Calu3 (cell line): Measurements from ENCODE around the gene PSMB7. TPM values are rescaled to one million over a fixed set of nuclear protein-coding genes. Genes with fewer than 3 reads are reported as not detected.

Source experiments
- BruUV-seq: library from RNA; stranded (reverse); fragments of 400-500 nt; replicated peaks from 2 replicates; lab custom pipeline; 2021; lab: Mats Ljungman, UMichigan
- CTCF ChIA-PET: fragments of 300-600 bp; sonication (Branson Sonifier 250); formaldehyde crosslinking; loops from one replicate; lab custom pipeline; 2022; ENCODE audit warnings: antibody characterized with exemption; lab: Charles Lee
- DNase-seq: peaks from one replicate; pipeline ENCODE4 v3.0.0; 2022
- H3K27ac Mint-ChIP-seq: one replicate; pipeline ENCODE4 v1.8.0; 2022; ENCODE audit warnings: mixed read lengths; ENCODE audit not compliant: unreplicated experiment
- H3K27me3 Mint-ChIP-seq: one replicate; pipeline ENCODE4 v1.8.0; 2022; ENCODE audit warnings: mixed read lengths; ENCODE audit not compliant: unreplicated experiment
- H3K36me3 Mint-ChIP-seq: one replicate; pipeline ENCODE4 v1.8.0; 2022; ENCODE audit warnings: mild to moderate bottlenecking, moderate library complexity, mixed read lengths; ENCODE audit not compliant: insufficient read depth, unreplicated experiment
- H3K4me1 Mint-ChIP-seq: one replicate; pipeline ENCODE4 v1.8.0; 2022; ENCODE audit warnings: mild to moderate bottlenecking, low read depth, mixed read lengths; ENCODE audit not compliant: unreplicated experiment
- H3K4me3 Mint-ChIP-seq: one replicate; pipeline ENCODE4 v1.8.0; 2022; ENCODE audit warnings: mild to moderate bottlenecking, low read depth, moderate library complexity, mixed read lengths; ENCODE audit not compliant: unreplicated experiment
- H3K9me3 Mint-ChIP-seq: one replicate; pipeline ENCODE4 v1.8.0; 2022; ENCODE audit warnings: low read depth, mixed read lengths; ENCODE audit not compliant: unreplicated experiment
- intact Hi-C: fragments of 100-400 bp; cut with micrococcal nuclease; formaldehyde crosslinking; loops from one replicate; pipeline ENCODE4 v1.10.0; 2022; ENCODE audit not compliant: unreplicated experiment
- total RNA-seq: library from RNA; stranded (reverse); gene quantifications from 2 replicates; pipeline ENCODE4 v1.2.3, GENCODE V29; 2022
- TF ChIP-seq, protein P1 (sequence below): fragments of 200-600 bp; IDR thresholded peaks from one replicate; pipeline ENCODE4 v1.8.0; 2022; ENCODE audit warnings: antibody characterized with exemption; ENCODE audit not compliant: unreplicated experiment

Gene PSMB7
- total RNA-seq, 1 experiment from 2014 or later: 137 TPM

DNA sequence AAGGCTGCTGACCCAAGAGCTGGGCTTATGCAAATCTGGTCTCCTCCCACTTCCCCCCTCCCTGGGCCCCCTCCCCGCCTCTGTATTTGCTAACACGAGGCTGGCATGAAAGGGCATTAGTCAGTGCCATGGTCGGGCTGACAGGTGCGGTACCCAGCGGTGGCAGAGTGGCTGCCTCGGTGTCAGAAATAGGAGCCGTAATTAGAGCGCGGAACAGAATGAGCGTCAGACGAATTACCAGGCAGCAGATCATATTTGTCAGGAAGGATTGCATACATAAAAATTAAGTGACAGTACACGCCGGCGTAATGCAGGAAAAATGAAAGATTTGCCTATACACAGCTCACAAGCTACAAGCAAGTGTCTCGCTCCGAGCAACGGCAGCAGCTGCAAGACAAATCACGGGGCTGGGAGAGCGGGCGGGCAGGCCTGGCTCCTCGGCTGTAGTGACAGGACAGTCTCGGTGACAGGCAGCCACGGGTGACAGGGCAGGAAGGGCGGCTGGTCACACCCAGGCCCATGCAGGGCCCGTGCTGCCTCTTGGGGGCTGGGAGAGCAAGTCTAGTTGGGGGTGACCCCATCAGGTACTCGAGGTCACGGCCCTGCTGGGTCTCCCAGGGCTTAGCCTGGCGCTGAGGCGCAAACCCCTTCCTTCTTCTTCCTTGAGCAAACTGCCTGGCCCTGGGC is 85.1 kb downstream of the PSMB7 start:
- TF ChIP-seq, protein P1, sequence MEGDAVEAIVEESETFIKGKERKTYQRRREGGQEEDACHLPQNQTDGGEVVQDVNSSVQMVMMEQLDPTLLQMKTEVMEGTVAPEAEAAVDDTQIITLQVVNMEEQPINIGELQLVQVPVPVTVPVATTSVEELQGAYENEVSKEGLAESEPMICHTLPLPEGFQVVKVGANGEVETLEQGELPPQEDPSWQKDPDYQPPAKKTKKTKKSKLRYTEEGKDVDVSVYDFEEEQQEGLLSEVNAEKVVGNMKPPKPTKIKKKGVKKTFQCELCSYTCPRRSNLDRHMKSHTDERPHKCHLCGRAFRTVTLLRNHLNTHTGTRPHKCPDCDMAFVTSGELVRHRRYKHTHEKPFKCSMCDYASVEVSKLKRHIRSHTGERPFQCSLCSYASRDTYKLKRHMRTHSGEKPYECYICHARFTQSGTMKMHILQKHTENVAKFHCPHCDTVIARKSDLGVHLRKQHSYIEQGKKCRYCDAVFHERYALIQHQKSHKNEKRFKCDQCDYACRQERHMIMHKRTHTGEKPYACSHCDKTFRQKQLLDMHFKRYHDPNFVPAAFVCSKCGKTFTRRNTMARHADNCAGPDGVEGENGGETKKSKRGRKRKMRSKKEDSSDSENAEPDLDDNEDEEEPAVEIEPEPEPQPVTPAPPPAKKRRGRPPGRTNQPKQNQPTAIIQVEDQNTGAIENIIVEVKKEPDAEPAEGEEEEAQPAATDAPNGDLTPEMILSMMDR: no peak
- Mint-ChIP-seq H3K27ac (no peak overlapping the region), H3K36me3 (peaks cover 21% of the 10 kb centered on the region), H3K4me1 (no peaks in the 10 kb centered on the region), H3K4me3 (no peak overlapping the region), H3K9me3 (no peaks in the 10 kb centered on the region), H3K27me3 (no peaks in the 10 kb centered on the region)
- intact Hi-C loops: no loop called here
- BruUV-seq: no TSS peak
- no peak for DNase-seq
- CTCF ChIA-PET: no interaction called here

DNA sequence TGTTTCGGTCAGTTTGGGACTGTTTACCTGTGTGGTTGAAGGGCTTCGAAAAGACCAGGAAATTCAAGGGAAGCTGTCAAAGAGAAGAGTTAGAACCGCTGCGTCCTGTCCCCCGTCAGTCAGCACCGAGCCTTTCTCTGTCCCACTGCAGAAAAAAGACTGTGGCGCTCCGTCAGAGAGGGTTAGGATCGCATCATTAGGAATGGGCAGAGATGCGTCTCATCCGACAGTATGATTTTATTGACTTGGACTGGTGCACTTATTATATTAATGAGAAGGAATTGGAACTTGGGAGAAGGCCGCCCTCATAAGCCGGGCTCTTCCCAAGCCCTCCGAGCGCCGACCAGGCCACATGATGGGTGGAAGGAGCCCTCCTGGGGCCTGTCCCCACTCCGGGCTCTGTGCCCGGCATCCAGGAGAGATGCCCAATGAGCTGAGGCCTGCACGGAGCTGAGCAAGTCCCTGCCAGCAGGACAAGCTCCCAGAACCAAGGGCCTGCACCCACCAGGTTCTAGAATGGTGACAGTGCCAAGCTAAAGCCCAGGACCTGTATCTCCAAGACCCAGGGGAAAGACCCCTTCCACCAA is 85.9 kb downstream of the PSMB7 start:
- Mint-ChIP-seq H3K4me3 (no peak overlapping the region), H3K9me3 (no peaks in the 10 kb centered on the region), H3K36me3 (peaks cover 21% of the 10 kb centered on the region), H3K27ac (no peak overlapping the region), H3K4me1 (no peaks in the 10 kb centered on the region), H3K27me3 (no peaks in the 10 kb centered on the region)
- DNase-seq: no peak
- CTCF ChIA-PET: no interaction called here
- TF ChIP-seq, protein P1: no peak
- intact Hi-C loops: no loop called here
- no TSS peak for BruUV-seq

DNA sequence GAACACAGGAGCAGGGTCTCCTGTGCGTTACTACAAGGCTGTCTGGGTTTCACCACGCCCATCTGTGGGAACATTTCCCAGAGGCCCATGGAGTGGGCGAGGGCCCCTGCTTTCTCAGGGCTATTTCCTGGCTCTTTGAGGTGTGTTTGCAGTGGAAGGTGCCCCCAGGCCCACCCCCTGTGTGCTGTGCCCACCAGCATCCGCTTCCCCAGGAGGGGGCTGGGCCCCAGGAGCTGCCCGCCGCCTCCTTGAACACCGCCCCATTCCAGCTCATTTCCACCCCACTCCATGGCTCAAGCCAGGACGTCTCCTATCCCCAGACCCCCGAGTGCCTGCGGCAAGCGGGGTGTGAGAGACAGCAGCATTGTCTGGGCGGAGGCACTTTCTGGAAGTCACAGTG is 87.0 kb downstream of the PSMB7 start:
- TF ChIP-seq, protein P1: no peak

DNA sequence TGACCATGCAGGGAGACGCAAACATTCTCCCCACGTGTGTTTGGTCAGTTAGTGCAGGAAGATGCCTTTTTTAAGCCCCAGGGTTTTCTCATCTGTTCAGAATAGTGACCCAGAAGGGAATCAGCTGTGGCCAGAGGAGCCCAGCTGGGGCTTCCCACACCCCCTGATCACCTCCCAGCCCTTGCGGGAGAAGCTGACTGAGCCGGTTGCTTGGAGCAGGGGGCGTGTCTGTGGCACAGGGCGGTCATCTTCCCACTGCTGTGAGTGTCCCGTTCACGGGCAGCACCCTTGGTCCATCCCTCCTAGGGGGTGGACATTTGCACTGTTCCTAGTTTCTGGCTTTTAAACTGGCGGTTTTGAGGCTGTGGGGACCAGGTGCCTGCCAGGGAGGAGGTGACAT is 87.8 kb downstream of the PSMB7 start:
- TF ChIP-seq, protein P1: no peak
- Mint-ChIP-seq H3K27me3 (no peaks in the 10 kb centered on the region), H3K4me1 (no peaks in the 10 kb centered on the region), H3K27ac (no peak overlapping the region), H3K9me3 (no peaks in the 10 kb centered on the region), H3K4me3 (no peak overlapping the region), H3K36me3 (peaks cover 21% of the 10 kb centered on the region)
- DNase-seq: no peak
- CTCF ChIA-PET: no interaction called here
- intact Hi-C loops: no loop called here
- BruUV-seq: no TSS peak

More for the DNA sequence above, 87.0 kb downstream of the PSMB7 start:
- BruUV-seq: no TSS peak
- Mint-ChIP-seq H3K36me3 (peaks cover 17% of the 10 kb centered on the region), H3K27me3 (no peaks in the 10 kb centered on the region), H3K4me1 (no peaks in the 10 kb centered on the region), H3K9me3 (no peaks in the 10 kb centered on the region), H3K27ac (no peak overlapping the region), H3K4me3 (no peak overlapping the region)
- intact Hi-C loops: no loop called here
- DNase-seq: no peak
- CTCF ChIA-PET: no interaction called here
